Activated CD4-positive, alpha-beta T cell treated with anti-CD3 and anti-CD28 coated beads for 24 hours (primary cell): ENCODE measurements around the gene P2RY6.
A peak's percentile ranks its signal among the peaks of the same experiment; 100 is the strongest.

Source experiments
- DNase-seq, 2 donors: peaks; one replicate each; pipeline ENCODE4 v3.0.0-alpha.2; 2020; ENCODE audit warnings: low read depth in 2 of 2

P2RY6 gene

DNA sequence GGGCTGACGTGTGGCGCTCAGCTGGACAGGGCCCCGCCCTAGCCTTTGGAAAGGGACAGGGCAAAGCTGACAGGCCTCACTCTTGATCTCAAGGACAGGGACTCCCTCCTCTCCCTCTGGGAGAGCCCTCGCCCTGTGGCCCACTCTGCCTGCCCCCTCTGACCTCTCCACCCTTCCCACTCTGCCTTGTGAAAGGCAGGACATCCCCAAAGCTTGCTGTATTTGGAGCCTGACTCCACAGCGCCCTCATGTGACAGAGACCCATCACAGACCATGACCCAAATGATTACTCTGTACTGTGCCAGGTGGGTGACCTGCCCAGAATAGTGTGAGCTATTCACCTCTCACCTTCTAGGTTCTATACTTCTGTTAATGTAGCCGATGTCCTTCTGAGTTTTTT is 35.3 kb upstream of the P2RY6 start:
- DNase-seq, result peak in 1 of 2 donors; percentile 30

DNA sequence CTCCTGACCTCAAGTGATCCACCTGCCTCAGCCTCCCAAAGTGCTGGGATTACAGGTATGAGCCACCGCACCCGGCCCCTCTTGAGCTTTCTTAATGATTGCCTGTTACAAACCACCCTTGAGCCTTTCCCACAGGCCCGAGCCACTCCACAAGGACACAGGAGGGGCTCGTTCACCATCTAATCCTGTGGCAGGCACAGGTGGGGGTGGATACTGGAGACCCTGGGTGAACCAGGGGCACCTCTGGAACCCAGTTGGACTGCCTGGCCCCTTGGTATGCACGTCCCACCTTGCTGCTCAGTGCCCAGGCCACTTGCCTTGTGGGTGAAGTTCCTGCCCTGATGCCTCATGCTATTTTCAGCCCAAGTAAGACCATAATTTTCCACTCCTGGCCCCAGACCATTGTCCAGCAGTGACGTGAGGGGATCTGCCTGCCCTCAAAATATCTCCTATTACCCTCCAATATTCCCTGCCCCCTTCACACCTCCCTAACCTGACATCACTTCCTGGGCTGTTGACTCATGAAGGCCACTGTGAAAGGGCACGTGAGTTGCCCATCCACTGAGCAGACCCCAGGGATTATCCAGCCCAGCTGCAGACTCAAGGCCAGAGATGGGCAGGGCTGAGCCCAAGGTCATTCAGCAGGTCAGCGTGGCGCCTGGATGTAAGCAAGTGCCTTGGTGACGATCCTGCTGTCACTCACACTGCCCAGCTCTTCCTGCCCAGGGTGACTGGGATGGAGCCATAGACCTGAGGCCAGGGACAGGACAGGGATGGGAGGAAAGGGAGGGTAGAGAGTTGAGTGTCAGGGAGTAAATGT is 34.5 kb upstream of the P2RY6 start:
- no peak for DNase-seq

DNA sequence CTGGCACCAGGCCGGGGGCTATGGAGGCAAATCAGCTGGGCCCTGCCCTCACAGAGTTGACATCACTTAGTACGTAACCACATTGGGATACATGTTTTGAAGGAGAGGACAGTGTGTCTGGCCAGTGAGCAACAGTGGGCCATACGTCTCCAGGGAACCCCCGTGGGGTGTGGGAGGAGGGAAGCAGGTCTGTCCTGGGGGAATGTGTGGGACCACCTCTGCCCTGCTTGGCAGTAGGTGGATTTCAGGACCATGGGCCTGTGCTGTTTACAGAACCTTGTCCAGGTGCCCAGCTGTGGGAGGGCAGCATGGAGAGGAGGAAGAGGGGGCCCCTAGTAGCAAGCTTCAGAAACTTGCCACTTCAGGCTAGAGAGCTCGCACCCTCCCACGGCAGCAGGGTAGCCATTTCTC is 33.0 kb upstream of the P2RY6 start:
- DNase-seq, result no peak

DNA sequence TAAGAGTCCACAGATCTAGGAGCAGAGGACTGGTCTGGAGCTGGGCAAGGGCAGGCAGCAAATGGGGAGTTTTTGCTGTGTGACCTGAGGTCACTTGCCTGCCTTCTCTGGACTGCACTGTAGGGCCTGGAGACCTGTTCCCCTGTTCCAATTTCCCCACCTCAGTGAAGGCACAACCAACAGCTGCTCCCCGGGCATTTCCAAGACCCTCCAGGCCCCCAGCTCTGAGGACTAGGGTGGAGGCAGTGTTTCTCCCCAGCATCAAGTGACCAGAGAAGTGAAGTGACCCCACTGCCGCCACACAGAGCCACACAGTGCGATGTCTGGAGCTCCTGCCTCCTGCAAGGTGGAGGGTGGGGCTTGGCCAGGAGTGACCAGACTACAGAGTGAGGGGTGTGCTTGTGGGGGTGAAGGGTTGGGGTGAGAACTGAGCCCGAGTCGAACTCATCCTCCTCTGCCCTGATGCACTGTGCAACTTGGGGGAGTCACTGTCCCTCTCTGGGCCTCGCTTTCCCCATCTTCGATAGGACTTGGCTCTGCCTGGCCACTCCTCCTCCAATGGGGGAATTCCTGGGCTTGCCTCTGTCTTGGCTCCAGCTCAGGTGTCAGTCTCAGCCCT is 32.5 kb upstream of the P2RY6 start:
- DNase-seq, result no peak

DNA sequence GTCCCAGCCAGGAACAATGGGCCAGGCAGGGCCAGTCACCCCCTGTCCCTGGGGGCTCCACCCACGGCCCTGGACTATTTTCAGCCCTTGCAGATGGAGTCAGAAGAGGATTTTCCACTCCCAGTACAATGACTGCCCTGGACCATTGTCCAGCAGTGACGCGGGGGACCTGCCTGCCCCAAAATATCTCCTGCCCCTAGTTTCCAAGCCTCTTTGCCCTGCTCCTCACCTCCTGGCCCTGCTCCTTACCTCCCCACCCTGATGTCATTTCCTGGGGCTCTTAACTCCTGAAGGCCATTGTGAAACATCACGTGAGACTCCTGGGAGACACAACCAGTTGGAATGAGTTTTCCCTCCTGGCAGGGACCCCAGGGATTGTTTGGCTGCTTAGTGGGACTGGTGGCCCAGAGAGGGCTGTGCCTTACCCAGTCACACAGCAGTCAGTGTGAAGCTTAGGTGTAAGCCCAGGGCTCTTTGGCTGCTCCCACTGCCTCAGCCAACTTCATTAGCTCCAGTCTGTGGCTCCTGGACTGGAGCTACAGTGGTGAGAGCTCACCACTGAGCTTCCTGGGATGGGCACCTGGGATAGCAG is 31.9 kb upstream of the P2RY6 start:
- DNase-seq, result no peak

DNA sequence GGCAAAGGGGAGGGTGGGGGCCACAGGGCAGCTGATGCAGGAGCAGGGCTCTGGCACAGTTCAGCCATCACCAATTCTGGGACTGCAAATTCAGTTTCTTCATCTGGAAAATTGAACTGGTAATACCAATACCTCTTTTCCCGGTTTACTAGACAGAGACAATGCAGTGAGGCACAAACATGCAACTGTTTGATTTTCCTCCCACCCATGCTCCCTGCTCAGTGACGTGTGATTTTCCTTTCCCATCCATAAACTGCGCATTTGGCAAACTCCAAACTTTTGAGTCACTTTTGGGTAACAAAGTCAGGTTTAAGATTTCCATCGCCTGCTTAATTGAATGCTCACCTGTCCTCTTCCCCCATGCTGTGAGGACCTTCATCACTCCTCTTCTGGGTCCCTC is 30.8 kb upstream of the P2RY6 start:
- DNase-seq, result no peak

DNA sequence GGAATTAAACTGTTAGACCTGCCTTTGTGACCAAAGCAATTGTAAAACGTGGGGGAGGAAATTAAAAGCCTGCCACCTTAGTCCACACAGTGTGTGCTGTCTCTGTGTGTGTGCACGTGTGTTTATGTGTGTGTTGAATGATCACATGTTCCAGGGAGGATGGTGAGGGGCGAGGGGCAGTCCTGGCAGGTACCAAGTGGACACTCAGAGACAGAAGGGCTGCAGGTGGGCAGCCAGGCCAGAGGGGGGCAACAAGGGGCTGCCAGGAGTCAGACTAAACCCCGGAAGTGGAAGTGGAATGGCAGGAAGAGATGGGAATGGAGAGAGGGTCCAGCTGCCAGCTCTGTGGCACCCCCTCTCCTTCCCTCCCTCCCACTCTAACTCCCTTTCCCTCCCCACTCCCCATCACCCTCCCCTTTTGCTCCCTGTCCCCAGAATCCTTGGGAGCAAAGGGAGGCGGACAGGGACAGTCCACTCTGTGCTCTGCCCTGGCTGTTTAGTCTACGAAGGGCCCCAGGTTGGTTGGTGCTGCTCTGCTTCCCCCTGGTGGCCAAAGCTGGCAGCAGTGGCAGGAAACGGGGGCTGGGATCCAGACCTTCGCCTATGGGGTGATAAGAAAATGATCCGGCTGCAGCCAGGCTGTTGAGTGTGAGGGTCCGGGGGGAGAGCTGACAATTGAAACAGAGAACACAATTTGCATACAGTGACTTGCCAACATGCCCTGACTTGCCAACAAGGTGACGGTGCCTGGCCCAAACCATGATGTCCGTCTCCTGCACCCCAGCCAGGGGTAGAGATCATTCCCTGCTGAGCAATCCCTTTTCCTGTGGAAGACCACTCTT is 29.7 kb upstream of the P2RY6 start:
- DNase-seq, result peak; percentile 64 to 75

DNA sequence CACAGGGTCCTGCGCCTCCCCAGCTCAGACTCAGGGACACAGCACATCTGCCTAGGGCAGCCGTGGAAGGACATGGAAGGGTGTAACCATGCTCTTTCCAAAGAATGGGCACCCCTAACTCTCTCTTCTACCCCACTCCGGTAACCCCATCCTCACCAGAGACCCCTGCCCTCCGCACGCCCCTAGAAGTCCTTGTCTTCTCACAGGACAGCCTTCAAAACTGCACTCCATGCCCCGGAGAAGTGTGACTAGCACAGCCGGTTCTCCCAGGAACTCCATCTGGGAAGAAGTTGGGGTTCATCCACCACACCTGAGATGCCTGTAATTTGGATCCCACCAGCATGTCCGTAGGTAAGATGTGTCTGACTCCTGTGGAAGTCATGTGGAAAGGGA is 29.0 kb upstream of the P2RY6 start:
- DNase-seq, result no peak

DNA sequence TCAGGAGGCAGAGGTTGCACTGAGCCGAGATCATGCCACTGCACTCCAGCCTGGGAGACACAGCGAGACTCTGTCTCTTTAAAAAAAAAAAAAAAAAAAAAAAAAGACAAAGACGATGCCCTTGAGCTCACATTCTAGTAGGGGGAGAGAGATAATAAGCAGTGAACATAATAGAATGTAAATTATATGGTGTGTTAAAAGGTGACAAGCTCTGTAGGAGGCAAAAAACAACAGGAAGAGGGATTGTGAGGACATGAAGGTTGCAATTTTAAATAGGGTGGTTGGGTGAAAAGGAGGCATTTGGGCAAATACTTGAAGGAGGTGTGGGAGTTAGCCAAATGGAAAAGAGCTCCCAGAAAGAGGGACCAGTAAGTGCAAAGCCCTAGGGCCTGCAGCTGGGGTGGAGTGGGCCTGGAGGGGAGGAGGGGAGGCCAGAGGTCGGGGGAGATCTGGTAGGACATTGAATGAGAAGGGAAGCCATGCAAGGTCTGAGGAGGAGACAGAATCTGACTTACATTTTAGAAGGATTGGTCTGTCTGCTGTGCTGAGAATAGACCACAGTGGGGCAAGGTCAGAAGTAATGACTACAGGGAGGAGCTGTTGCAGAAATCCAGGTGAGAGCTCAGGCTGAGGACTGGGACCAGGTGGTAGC is 27.4 kb upstream of the P2RY6 start:
- DNase-seq, result no peak

DNA sequence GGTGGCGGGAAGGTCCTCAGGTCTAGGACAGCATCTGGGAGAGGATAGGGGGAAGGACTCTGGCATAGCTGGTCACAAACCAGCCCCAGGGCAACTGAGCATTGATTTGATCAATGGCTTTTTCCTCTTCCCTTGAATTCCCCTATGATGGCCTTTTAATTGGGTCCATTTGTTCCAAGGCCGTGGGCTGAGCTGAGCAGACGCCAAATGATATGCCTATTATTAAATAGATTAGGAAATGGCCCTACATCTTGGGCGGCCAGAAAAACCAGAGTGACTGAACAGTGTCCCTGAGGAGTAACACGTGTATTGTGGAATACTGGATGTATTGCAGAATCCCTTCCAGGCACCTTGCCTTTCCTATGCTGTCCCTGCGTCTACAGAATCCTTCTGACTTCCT is 26.7 kb upstream of the P2RY6 start:
- no peak for DNase-seq

DNA sequence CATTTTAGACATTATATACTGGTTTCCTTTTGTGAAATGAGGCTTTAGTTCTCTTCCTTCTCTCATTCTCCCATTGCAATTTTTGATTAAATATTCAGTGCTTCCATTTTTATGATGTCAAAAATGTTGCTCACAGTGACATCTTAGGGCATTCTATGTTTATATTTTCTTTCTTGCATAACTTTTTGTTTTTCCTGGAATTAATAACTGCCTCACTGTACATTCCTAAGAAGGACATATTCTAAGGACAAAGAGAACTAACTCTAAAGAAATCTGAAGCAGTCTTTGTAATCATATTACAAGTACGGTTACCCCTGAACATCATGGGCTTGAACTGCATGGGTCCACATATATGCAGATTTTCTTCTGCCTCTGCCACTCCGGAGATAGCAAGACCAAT is 25.8 kb upstream of the P2RY6 start:
- DNase-seq, result no peak

DNA sequence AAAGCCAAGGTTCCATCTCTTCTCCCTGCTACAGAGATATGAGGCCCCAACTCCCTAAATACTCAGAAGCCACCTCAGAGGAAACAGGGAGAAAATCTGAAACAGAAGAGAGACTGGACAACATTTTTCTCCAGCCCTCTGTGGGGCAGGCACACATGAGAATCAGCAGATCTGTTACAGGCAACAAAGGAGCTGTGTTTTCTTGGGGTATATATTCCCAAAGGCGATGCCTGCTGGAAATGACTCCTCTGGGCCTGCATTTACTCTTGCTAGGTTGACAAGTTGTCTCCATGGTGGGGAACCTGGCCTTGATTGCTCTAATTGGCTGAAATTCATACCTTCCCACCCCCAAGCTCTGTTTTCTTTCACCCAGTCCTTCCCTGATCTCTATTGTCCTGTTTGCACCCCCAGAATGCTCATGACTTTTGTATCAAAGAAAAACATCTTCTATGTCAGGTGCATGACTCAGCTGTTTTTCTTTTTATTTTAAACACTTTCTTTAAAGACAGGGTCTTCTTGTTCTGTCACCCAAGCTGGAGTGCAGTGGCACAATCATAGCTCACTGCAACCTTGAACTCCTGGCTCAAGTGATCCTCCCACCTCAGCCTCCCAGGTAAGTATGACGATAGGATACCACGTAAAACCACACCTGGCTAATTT is 23.5 kb upstream of the P2RY6 start:
- no peak for DNase-seq

DNA sequence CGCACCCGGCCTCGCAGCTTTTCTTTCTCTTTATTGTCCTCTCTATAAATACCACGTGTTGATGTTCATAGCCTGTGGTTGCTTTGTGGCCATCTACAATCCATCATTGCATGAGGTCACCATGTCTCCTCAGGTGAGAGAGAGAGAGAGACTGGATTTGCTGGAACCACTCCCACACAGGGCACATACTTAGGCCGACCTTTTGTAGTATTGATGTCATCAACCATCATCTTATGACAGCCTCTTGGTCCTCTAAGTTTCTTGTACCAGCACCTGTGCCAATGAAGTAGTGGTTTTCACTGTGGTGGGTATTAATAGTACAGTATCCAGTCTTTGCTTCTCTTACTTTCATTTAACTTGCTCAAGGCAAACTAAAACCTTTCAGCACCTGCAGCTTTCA is 22.8 kb upstream of the P2RY6 start:
- no peak for DNase-seq

DNA sequence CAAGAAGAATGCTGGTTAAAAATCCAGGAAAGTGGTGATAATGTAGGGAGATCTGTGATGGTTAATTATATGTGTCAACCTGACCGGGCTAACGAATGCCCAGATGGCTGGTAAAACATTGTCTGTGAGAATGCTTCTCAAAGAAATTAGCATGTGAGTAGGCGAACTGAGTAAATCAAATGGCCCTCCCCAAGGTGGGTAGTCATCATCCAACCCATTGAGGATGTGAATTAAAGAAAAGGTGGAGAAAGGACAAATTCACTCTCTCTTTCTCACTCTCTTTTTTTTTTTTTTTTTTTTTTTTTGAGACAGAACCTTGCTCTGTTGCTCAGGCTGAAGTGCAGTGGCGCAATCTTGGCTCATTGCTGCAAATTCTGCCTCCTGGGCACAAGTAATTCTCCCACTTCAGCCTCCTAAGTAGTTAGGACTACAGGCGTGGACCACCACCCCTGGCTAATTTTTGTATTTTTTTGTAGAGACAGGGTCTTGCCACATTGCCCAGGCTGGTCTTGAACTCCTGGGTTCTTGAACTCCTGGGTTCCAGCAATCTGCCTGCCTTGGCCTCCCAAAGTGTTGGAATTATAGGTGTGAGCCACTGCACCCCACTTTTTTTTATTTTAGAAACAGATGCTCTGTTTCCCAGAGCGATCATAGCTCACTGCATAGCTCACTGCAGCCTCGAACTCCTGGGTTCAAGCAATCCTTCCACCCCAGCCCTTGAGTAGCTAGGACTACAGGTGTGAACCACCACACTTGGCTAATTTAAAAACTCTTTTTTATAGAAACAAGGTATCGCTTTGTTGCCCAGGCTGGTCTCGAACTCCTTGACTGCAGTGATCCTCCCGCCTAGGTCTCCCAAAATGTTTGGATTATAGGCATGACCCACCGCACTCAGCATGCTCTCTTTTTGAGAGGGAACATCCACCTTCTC is 22.0 kb upstream of the P2RY6 start:
- no peak for DNase-seq

DNA sequence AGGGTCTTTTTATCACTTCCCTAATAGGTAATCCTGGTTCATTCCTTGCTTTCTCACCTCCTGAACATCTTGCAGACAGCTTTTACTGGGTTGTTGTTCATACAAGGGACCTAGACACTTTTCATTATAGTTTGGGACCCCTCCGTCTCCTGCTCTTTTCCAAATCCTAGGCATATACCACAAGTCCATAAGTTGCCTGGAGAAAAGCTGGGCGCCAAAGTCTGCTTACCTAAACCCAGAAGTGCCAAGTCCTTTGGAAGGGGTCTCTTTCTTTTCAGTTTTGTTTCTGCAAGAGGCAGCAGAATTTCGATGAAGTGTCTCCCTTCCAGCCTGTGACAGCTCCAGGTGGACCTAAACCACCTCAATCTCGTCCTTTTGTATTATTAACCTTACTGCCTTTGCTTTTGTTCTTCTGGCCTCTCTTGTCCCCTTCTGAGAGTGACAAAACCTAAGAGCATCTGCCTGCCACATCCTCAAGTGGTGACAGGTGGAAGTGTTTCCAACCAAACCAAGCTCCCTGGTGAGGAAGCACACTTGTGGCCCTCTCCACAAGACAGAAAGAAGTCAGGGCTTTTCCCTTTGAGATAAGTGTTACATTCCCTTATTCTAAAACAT is 19.5 kb upstream of the P2RY6 start:
- DNase-seq, result no peak

DNA sequence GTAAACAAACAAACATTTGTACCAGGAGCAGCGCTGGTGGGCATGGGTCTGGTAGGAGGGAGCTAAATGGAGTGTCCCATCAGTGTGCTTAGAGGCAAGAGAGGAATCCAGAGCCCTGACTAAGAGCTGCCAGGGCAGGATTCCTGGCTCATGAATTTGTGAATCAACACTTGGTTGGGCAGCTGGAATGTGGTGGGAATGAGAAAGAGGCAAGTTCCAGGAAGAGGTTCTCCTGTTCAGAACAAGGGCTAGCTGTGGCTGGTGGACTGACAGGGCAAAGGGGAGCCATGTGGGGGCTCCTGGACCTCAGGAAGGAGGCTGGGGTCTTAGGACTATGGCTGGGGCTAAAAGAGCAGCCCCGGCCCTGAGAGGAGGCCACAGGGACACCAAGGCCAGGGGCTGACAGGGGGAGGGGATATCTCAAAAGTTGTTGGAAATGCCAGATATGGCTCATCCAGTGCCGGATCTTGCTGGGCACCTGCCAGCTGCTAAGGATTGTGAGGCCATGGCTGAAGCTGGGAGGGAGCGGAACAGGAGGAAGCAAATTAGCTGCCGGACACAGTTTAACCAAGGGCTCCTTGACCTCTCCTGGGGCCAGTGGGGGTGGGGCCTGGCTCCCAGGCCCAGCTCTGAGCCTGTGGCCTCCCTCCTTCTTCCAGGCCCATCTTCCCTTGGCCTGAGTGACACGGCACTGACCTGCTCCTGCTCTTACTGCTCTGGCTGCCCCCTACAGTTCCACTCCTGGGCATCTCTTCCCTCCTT is 14.6 kb upstream of the P2RY6 start:
- no peak for DNase-seq

DNA sequence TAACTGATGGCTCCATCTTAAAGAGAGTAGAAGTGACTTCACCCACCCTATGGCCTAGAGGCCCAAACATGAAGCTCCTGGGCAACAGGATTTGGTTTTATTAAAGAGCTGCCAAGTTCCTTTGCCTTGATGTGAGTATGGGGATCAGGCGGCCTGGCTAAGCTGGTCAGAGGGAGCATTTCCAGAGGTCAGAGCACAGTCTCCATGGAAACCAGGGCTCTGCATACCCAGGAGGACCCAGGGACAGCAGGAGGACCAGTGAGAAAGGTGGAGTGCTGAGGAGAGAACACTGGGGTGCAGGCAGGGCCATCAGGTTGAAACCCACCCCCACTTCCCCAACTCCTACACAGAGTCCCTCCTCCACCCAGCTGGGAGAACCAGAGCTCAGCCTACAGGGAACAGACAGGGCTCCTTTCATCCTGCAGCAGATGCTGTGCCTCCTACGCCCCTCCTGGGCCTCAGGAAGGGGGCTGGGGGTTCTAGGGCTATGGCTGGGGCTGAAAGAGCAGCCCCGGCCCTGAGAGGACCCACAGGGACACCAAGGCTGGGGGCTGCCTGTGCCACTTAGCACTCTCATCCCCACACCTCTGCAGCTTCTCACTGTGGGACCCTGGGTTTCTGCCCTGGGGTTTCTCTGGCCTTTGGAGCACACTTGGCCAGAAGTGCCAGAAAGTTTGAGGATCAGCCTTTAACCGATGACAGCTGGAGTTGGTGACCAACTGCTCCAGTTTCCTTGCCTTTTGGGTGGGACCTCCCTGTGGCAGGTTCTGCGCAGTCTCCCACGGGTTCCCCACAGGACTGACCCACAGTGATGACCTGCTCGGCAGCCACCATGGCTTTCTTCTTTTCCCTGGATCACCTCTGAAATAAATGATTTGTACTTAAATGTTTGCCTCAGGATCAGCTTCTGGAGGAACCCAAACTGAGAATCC is 13.8 kb upstream of the P2RY6 start:
- no peak for DNase-seq
